Choroid plexus epithelial cell (primary cell): ENCODE data around the gene RCAN2.
A peak's percentile ranks its signal among the peaks of the same experiment; 100 is the strongest.

Experiments used
- DNase-seq: peaks from one replicate; pipeline ENCODE4 v3.0.0-alpha.2; 2010; ENCODE audit warnings: low read depth
- H3K4me3 ChIP-seq: 2 replicates; pipeline ENCODE4 v1.5.1; 2011; ENCODE audit warnings: low read depth, mild to moderate bottlenecking, control low read depth, low read length, moderate library complexity
- TF ChIP-seq, protein P1 (sequence below): conservative IDR thresholded peaks from 2 replicates; pipeline ENCODE4 v1.5.1; 2011; ENCODE audit warnings: low read depth, mild to moderate bottlenecking, control low read depth, inconsistent platforms, low read length, moderate library complexity

Gene RCAN2

DNA sequence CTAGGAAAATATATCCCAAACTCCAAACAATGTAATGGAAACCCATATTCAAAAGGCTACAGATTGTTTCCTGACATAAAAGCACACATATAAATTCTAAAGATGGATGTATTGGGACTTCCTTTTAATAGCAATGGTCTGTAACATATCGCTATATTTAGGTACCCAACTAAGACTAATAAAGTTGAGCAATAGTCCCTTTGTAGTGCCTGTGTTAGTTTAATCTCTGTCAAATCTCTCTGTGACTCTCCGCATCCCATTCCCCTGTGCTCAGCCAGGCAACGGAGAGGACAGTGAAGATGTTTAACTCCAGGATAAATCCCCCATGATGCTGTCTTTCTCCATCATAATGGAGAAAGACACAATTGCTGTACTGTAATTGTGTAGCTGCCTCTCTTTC, 19.0 kb downstream of the RCAN2 start:
- DNase-seq = no peak
- no peak overlapping the region for H3K4me3 ChIP-seq
- TF ChIP-seq, protein P1, sequence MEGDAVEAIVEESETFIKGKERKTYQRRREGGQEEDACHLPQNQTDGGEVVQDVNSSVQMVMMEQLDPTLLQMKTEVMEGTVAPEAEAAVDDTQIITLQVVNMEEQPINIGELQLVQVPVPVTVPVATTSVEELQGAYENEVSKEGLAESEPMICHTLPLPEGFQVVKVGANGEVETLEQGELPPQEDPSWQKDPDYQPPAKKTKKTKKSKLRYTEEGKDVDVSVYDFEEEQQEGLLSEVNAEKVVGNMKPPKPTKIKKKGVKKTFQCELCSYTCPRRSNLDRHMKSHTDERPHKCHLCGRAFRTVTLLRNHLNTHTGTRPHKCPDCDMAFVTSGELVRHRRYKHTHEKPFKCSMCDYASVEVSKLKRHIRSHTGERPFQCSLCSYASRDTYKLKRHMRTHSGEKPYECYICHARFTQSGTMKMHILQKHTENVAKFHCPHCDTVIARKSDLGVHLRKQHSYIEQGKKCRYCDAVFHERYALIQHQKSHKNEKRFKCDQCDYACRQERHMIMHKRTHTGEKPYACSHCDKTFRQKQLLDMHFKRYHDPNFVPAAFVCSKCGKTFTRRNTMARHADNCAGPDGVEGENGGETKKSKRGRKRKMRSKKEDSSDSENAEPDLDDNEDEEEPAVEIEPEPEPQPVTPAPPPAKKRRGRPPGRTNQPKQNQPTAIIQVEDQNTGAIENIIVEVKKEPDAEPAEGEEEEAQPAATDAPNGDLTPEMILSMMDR = no peak

DNA sequence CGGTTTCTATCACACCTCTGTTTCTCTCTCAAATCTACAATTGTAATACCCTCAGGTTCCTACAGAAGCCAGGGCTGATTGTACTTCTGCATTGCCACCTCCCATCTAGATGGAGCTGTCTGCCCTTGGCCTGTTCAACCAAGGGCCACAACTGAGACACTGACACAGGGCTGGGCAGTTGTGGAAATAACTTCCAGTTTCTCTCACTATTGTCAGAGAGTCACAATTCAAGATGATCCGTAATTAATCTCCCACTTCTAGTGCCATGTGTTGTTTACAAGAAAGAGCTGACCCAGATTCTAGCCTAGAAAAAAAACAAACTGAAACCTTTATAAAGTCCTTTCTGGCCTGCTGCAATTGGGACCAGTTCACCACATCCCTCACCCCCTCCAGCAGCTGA, 22.2 kb downstream of the RCAN2 start:
- DNase-seq = no peak
- TF ChIP-seq, protein P1 = no peak
- H3K4me3 ChIP-seq = no peak overlapping the region

DNA sequence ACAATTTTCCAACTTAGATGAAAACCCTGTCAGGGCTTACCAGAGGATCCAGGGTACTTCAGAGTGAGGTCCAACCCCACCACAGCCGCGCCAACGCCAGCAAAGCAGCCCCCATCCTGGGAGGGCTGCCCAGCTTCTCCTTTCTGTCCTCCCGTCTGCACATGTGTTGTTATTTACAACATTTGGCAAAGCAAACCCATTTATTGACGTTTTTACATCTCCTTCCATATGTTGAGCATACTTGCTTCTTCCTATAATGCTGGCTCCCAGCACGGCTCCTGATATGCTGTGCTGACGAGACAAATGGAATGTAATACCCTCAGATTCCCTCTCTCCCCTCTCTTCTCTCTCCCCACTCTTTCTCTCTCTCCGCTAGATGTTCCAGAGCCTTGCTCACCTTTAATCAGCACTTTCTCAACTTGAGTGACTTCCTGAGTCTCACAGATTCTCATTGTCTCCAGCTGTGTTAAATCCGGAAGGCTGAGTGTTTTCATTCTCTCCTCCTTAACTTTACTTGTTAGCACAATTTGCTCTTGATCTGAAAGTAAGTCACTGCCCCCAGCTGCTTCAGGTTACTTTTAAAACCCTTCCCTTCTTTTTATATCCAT, 22.7 kb downstream of the RCAN2 start:
- TF ChIP-seq, protein P1 = no peak
- DNase-seq = peak; percentile 33
- H3K4me3 ChIP-seq = no peak overlapping the region

DNA sequence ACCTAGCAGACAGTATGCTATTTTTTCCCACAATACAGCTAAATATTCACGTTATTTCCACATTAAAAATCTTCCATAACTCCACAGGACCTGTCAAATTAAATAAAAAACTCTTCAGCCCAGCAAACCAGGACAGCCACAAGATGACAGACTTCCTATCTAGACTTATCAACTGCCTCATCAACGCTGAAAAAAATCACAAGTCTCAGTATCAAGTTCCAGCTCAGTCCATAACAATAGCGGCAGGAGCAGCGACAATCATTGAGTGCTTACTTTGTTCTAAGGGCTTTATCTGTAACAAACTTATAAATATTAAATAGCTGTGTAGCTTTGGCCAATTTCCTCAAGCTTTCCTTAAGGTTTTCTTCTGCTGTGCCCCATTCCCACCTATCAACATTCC, 24.7 kb downstream of the RCAN2 start:
- H3K4me3 ChIP-seq = no peak overlapping the region
- DNase-seq = no peak
- TF ChIP-seq, protein P1 = no peak

DNA sequence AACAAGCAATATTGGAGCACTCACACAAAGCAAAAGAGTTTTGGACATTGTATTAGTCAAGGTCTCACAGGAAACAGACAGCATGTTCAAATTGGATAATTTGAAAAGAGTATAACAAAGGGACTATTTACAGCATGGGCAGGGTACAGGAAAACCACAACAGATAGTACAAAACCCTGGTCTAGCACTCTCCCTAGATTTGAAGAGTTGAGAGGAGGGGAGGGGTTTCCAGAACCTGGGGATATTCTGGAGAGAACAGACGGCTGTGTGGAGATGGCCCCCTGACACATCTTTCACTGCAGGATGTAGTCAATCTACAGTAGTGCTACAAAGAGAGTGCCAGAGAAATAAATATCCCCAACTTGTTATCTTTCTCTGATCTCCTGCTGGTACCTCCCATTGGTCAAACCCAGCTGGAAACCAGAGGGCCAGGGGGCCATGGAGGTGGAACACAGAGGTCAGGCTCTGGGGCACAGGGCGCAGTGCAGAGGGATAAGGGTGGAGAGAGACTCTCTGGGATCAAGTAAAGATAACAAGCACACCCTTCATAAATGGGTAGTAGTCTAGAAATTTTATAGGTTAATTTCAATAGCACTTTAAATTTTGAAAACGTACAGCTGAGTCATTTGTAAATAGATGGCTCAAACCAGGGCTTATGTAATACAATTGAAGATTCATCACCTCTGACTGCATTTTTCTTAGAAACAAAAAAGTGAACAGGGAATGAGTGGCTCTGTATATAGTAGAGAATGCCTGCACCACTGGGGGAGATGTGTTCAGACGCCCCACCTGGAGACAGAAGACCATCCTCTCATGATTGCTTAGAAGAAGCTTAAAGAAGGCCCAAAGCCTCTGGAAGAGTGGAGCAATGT, 25.7 kb downstream of the RCAN2 start:
- TF ChIP-seq, protein P1 = no peak
- H3K4me3 ChIP-seq = no peak overlapping the region
- DNase-seq = peak; percentile 41

DNA sequence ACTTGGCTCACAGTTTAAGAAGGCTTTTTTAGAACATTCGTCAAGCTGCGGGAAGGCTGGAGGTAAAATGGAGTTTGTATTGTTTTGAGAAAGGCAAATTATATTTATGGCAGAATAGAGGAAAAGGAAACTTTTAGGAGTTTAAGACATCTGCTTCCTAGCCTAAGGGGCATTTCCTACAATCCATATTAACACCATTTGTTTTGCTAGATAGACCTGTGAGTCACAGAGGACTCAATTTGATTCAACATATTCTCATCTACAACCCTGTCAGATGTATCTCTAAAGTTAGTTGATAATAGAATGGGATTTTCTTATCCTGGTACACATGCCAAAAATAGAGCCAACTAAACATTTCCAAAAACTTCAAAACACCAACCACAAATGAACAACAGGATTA, 35.0 kb downstream of the RCAN2 start:
- H3K4me3 ChIP-seq = no peak overlapping the region
- TF ChIP-seq, protein P1 = no peak
- DNase-seq = no peak

DNA sequence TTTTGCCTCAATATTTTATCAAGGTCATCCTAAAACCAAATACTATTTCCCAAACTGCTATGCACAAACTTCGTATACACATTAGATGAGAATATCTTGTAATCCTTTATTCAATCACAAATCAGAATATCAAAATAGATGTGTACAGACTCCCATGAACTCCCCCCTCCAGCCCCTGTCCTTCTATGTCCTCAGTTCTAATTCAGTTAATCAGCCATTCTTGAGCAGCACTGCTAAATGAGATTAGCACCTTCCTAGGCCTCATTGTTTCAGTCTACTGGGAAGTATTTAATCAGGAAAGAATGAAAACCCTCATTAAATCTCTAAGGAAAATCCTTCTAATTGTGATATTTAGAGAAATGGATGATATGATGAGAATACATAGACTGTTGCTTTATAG, 36.6 kb downstream of the RCAN2 start:
- no peak overlapping the region for H3K4me3 ChIP-seq
- no peak for DNase-seq
- TF ChIP-seq, protein P1 = no peak
